ENCODE data around the gene CORO1A.

The CORO1A gene

GRCh38 chr16:30142672-30143346, 40.6 kb upstream of the CORO1A start:
- peak; percentile 59 for DNase-seq (ENCODE audit: low spot score)
- in situ Hi-C loops (cut with MboI; ENCODE audit: low sequenced_read_pairs, unreplicated experiment): no loop called here
- TF ChIP-seq CTCF (IDR thresholded peaks at IDR 0.05; ENCODE audit: borderline replicate concordance, control extremely low read depth, extremely low read depth, insufficient read depth, missing control alignments): peak; percentile 23

- in situ Hi-C loops (cut with MboI; ENCODE audit: low sequenced_read_pairs, unreplicated experiment): no loop called here
- TF ChIP-seq CTCF (IDR thresholded peaks at IDR 0.05; ENCODE audit: borderline replicate concordance, control extremely low read depth, extremely low read depth, insufficient read depth, missing control alignments): no peak
- no peak for DNase-seq (ENCODE audit: low spot score)
Measured at GRCh38 chr16:30143347-30143702, 40.1 kb upstream of the CORO1A start.

- DNase-seq (ENCODE audit: low spot score): no peak
- in situ Hi-C loops (cut with MboI; ENCODE audit: low sequenced_read_pairs, unreplicated experiment): no loop called here
- TF ChIP-seq CTCF (IDR thresholded peaks at IDR 0.05; ENCODE audit: borderline replicate concordance, control extremely low read depth, extremely low read depth, insufficient read depth, missing control alignments): no peak
Measured at GRCh38 chr16:30144017-30144416, 39.4 kb upstream of the CORO1A start.

GRCh38 chr16:30144917-30145316, 38.5 kb upstream of the CORO1A start:
- in situ Hi-C loops (cut with MboI; ENCODE audit: low sequenced_read_pairs, unreplicated experiment): no loop called here
- no peak for TF ChIP-seq CTCF (IDR thresholded peaks at IDR 0.05; ENCODE audit: borderline replicate concordance, control extremely low read depth, extremely low read depth, insufficient read depth, missing control alignments)

GRCh38 chr16:30145657-30146056, 37.7 kb upstream of the CORO1A start:
- no peak for DNase-seq (ENCODE audit: low spot score)
- TF ChIP-seq CTCF (IDR thresholded peaks at IDR 0.05; ENCODE audit: borderline replicate concordance, control extremely low read depth, extremely low read depth, insufficient read depth, missing control alignments): no peak
- in situ Hi-C loops (cut with MboI; ENCODE audit: low sequenced_read_pairs, unreplicated experiment): no loop called here

More at GRCh38 chr16:30144917-30145316, 38.5 kb upstream of the CORO1A start:
- DNase-seq (ENCODE audit: low spot score): no peak

- no peak for TF ChIP-seq CTCF (IDR thresholded peaks at IDR 0.05; ENCODE audit: borderline replicate concordance, control extremely low read depth, extremely low read depth, insufficient read depth, missing control alignments)
- DNase-seq (ENCODE audit: low spot score): no peak
- in situ Hi-C loops (cut with MboI; ENCODE audit: low sequenced_read_pairs, unreplicated experiment): no loop called here
Measured at GRCh38 chr16:30147843-30148510, 35.4 kb upstream of the CORO1A start.

Measured in GM13976 (cell line).